GM19395 (cell line): Measurements from ENCODE around the gene KCNC4.

Source experiments
- ATAC-seq: cut with Tn5 transposase; IDR thresholded peaks from one replicate; pipeline ENCODE4 v1.9.1; 2021; ENCODE audit warnings: mild to moderate bottlenecking, moderate library complexity; ENCODE audit not compliant: unreplicated experiment

Gene KCNC4

DNA sequence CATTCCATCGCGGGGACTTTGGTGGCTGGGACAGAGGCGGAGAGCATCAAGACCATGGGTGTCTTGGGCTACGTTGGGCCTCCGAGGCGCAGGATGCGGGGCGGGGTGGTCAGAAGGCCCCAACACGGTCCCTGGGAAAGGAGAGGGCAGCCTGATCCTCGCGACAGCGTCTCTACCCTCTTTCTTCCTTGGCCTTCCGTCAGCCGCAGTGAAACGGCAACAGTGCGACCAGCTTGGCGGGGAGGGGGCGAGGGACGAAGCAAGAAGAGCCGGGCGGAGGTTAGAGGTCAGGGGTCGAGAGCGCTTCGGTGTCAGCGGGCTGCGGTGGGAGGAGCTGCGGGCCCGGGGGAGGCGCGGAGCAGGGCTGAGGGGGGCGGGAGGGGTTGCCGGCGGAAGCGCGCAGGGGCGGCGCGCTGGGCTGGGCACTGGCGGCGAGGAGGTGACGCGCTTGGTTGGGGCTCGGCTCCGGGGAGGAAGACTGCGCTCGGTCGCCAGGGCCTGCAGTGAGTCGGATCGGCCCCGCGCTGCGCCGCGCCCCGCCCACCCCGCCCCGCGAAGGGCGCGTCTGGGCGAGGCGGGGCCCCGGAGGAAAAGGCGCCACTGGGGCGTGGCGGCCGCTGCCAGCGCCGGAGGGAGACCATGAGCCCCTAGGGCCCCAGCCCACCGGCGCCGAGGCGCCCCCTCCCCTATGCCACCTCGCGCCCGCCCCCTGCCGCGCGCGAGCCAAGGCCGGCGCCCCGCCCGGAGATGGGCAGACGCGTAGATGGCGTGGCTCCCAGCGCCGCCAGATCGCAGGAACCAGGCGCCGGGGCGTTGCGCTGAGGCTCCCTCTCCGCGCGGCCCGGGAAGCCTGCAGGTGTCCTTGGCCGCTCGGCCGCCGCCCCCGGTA, at the start of gene KCNC4:
Gene KCNC4 (plus strand): TSS at position 600 of the 889 bp plus-strand sequence. CDS start 1,186 bp downstream, outside the sequence.
- ATAC-seq: peak; percentile 84

DNA sequence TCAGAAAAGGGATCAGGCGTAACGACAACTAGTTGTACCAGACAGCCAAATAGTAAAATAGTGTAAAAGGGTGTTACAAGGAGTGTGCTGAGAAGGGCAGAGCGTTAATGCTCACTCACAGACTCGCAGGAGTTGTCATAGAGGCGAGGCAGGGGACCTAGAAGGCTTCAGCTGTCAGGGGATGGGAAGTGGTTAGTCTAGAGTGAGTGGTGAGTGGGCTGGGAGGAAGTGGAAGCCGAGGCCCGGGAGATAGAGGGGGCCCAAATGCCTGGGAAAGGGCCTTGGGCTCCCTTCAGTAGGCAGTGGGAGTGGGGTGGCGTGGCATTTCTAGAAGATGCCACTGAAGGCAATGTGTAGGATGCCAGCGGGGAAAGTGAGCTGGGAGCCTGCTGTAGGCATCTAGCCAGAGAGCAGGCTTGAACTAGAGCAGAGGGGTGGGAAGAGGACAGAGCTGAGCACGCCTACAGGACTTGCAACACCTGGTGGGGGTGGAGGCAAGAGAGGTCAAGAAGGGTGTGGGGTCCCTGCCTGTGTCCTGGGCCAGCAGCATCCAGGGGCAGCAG, 49.5 kb upstream of the KCNC4 start:
- ATAC-seq: no peak

DNA sequence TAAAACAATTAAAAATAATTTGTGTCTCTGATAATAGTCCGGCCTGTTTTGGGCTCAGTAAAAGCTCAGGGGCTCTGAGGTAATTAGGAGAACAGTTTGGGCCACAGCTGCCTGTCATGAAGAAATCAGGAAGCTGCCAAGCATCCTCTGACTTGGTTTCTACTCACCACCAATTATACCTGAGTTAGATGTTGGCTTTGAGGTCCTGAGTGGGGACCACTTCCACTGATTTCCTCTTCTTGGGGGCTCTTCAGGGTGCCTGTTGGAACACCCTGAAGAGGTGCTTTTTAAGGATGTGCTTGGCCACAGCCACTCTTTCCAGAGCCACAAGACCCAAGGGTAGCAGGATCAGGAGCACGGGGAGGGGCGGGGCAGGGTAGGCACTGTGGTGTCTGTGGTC, 48.9 kb upstream of the KCNC4 start:
- ATAC-seq: no peak

- ATAC-seq: no peak
Observed at GRCh38 chr1:110161849-110162248, 48.3 kb upstream of the KCNC4 start.

GRCh38 chr1:110163591-110163990, 46.5 kb upstream of the KCNC4 start:
- no peak for ATAC-seq

GRCh38 chr1:110164725-110165350, 45.3 kb upstream of the KCNC4 start:
- no peak for ATAC-seq

GRCh38 chr1:110165761-110166231, 44.3 kb upstream of the KCNC4 start:
- no peak for ATAC-seq

DNA sequence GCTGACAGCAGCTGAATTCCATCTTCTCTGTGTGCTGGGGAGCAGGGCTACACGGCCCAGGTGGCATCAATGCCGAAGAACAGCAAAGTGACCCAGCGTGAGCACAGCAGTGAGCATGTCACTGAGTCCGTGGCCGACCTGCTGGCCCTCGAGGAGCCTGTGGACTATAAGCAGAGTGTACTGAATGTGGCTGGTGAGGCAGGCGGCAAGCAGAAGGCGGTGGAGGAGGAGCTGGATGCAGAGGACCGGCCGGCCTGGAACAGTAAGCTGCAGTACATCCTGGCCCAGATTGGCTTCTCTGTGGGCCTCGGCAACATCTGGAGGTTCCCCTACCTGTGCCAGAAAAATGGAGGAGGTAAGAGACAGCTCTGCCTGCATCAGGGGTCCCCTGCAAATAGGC, 43.3 kb upstream of the KCNC4 start:
- ATAC-seq: no peak

DNA sequence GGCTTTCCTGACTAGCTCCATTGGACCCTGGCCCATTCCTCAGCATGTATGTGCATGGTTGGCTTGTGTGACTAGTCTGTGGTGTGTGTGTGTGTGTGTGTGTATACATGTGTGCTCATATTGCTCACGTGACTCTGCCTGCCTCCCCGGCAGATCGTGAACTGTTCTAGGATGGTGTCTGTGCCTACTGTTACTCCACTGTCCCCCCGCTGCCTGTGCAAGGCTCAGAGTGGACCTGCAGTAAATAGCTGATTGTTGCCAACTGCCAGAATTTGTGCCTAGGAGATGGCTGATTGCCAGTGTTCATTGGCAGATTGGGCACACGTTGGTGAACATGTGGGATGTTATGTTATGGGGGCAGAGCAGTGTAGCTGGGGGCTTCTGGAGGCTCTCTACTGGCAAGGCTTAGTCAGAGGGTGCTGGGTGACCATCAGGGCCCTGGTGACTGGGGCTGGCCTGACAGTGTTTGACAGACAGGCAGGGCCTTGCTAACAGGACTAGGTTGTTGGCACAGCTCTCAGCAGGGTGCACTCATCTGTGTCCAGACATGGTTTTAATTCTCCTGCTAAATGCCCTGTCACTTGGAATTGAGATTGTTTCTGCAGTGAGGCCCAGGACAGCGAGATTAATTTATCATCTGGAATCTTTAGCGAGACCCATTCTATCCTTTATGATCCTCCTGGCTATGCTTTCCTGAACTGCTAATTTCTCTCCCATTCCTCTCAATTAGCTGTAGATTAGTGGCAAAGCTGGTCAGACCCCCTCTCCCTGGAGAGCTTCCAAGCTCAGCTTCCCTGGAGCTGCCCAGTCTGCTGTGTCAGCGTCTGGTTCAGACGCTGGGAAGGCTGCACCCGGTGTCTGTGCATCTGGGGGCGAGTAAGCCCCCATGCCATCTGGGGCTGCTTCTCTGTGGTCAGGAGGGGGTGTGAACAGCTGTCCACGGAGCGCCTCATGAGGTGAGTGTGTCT, 39.1 kb upstream of the KCNC4 start:
- ATAC-seq: no peak

GRCh38 chr1:110172001-110172400, 38.1 kb upstream of the KCNC4 start:
- ATAC-seq: no peak

- ATAC-seq: no peak
Observed at GRCh38 chr1:110173466-110174105, 36.5 kb upstream of the KCNC4 start.

DNA sequence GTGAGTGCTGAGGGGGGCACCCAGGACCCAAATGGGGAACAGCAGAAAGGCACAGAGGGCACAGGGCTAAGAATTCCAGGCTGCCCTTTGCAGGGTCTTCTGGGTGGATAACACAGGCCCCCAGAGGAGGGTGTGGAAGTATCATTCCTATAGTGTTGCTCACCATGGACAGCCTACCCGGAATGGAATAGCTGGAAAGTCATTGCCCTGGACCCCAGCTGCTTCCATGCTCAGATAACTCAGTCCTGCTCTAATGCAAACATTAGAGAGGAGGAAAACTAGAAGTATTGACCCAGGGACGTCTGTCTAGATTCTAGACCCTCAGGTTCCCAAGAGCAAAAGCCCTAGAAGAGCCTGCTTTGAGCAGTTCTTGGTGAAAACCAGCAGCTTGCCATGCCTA, 35.2 kb upstream of the KCNC4 start:
- no peak for ATAC-seq

DNA sequence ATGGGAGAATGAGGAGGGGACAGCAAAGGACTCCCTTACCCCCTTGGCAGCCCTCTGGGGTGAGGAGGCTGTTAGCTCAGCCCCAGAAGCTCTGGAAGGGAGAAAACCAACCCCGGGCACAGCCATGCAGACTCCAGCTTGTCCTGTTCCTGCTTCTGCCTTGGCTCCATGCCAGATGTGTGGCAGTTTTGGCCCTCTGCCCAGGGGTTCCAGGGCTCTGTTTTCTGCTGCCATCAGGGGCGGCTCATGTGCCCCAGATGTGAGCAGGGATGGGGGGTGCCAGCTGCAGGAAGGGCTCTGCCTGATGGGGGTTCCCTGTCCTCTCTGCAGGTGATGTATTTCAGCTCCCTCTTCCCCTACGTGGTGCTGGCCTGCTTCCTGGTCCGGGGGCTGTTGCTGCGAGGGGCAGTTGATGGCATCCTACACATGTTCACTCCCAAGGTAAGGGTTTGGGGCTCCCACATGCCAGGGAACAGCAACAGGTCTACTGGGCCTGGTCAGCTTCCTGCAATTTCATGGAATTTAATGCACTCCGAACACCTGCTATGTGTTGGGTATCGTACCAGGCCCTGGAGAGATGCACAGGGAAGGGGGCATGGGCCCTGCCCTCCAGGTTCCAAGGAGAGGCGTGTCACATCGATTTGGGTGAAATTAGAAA, 33.7 kb upstream of the KCNC4 start:
- no peak for ATAC-seq

GRCh38 chr1:110177775-110178174, 32.3 kb upstream of the KCNC4 start:
- ATAC-seq: no peak

DNA sequence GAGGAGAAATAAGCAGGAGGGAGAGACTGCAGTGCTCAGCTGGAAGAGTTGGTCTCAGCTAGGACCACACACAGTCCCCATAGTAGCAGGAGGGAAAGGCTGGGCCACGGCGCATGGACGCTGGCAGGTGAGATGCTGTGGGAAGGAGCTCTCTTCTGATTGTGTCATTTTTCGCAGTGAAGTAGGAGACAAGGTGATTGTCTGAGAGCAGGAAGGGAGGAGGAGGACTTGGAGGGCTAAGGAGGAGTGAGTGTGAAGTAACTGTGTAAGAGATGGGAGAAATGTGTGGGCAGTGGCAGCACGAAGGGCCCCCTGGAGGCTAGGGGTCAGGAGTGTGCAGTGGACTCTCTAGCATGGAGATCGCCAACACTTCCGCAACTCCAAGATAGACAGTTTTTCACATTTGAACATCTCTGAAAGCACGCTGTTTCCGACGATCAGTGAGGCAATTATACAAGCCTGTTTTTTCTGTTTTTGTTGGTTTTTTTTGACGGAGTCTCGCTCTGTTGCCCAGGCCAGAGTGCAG, 26.4 kb upstream of the KCNC4 start:
- ATAC-seq: no peak

- no peak for ATAC-seq
Observed at GRCh38 chr1:110184446-110184845, 25.7 kb upstream of the KCNC4 start.

- ATAC-seq: no peak
Observed at GRCh38 chr1:110185181-110185580, 24.9 kb upstream of the KCNC4 start.

DNA sequence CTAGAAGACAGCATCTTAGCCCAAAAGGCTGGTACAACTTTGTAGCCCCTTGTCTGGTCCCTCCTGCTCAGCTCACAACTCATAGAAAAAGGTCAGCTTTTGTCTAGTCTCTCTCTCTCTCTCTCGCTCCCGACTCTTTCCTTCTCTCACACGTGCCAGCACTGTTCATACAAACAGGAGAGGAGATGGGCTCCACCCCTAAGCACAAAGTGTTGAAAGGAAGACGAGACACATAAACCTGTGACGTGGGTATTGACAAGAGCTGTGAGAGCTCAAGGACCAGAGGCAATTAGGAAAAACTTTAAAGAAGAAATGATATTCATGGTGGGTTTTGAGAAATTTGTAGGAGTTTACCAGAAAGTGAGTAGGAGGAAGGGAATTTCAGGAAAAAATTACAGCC, 23.6 kb upstream of the KCNC4 start:
- ATAC-seq: no peak

- no peak for ATAC-seq
Observed at GRCh38 chr1:110187139-110187890, 22.8 kb upstream of the KCNC4 start.
